ENCODE data around the gene KRT1. TPM values are rescaled to one million over a fixed set of nuclear protein-coding genes. Genes with fewer than 3 reads are reported as not detected.

KRT1 gene
- polyA plus RNA-seq, 1 of the 3 experiments (the other 2 are of a cell fraction): not detected

GRCh38 chr12:52685406-52685890, 5.2 kb upstream of the KRT1 start:
- Histone ChIP-seq H3K27ac (ENCODE audit: low read depth in 2 of 2, low read length in 1 of 2) (no peak overlapping the region), H3F3A (replicated peaks; ENCODE audit: insufficient read depth) (no peaks in the 10 kb centered on the region), H3K9me3 (no peaks in the 10 kb centered on the region), H3K4me3 (ENCODE audit: low read depth in 2 of 2, low read length in 1 of 2) (no peak overlapping the region), H4K20me1 (ENCODE audit: insufficient read depth) (no peaks in the 10 kb centered on the region), H2AFZ (ENCODE audit: low read depth) (no peak overlapping the region), H3K4me1 (ENCODE audit: control insufficient read depth in 1 of 2, insufficient read depth in 2 of 2, low read depth in 1 of 2, low read length in 1 of 2) (no peaks in the 10 kb centered on the region), H3K27me3 (ENCODE audit: insufficient read depth) (peaks cover 57% of the 10 kb centered on the region), H3K4me2 (no peak overlapping the region), H3K79me2 (ENCODE audit: insufficient read depth) (no peaks in the 10 kb centered on the region), H3K9me2 (no peaks in the 10 kb centered on the region), H3K36me3 (replicated peaks in 1 of 2; ENCODE audit: control insufficient read depth in 1 of 2, insufficient read depth in 2 of 2, low read length in 1 of 2) (no peaks in the 10 kb centered on the region), H3K9ac (no peak overlapping the region)
- no peak for DNase-seq
- 10% methylated on average over 4 of the region's 6 CpGs for WGBS (ENCODE audit: low lambda C conversion rate)
- ChIA-PET CTCF (interaction anchor here (1.2 kb wide), 2 partner anchors 22 to 180 kb away, joined by 3 read pairs; no protein-coding TSS in a partner anchor), POLR2A (no interaction called here)
- TF ChIP-seq FOXM1 (IDR thresholded peaks at IDR 0.05; ENCODE audit: low read depth) (no peak), RXRA (IDR thresholded peaks at IDR 0.05; ENCODE audit: borderline replicate concordance, low read depth) (no peak), TEAD4 (IDR thresholded peaks at IDR 0.05; ENCODE audit: borderline replicate concordance, insufficient read depth) (no peak), NFIC (IDR thresholded peaks at IDR 0.05; ENCODE audit: borderline replicate concordance) (no peak), JUND (IDR thresholded peaks at IDR 0.05) (no peak), TAF1 (IDR thresholded peaks at IDR 0.05; ENCODE audit: borderline replicate concordance, low read depth, low read length) (no peak), RCOR1 (IDR thresholded peaks at IDR 0.05; ENCODE audit: low read length) (no peak), MEF2A (IDR thresholded peaks at IDR 0.05; ENCODE audit: borderline replicate concordance, low read depth) (no peak), USF1 (IDR thresholded peaks at IDR 0.05; ENCODE audit: borderline replicate concordance, low read depth) (no peak)

GRCh38 chr12:52684431-52684830, 4.2 kb upstream of the KRT1 start:
- Histone ChIP-seq H2AFZ (ENCODE audit: low read depth) (no peak overlapping the region), H3K4me2 (no peak overlapping the region), H3K27me3 (ENCODE audit: insufficient read depth) (peaks cover 53% of the 10 kb centered on the region), H3K9ac (no peak overlapping the region), H3K79me2 (ENCODE audit: insufficient read depth) (no peaks in the 10 kb centered on the region), H3K27ac (ENCODE audit: low read depth in 2 of 2, low read length in 1 of 2) (no peak overlapping the region), H4K20me1 (ENCODE audit: insufficient read depth) (no peaks in the 10 kb centered on the region), H3K36me3 (replicated peaks in 1 of 2; ENCODE audit: control insufficient read depth in 1 of 2, insufficient read depth in 2 of 2, low read length in 1 of 2) (no peaks in the 10 kb centered on the region), H3K4me1 (ENCODE audit: control insufficient read depth in 1 of 2, insufficient read depth in 2 of 2, low read depth in 1 of 2, low read length in 1 of 2) (no peaks in the 10 kb centered on the region), H3F3A (replicated peaks; ENCODE audit: insufficient read depth) (no peaks in the 10 kb centered on the region), H3K9me2 (no peaks in the 10 kb centered on the region), H3K4me3 (ENCODE audit: low read depth in 2 of 2, low read length in 1 of 2) (no peak overlapping the region), H3K9me3 (no peaks in the 10 kb centered on the region)
- WGBS (ENCODE audit: low lambda C conversion rate): 21% methylated on average over 2 of the region's 2 CpGs
- CTCF ChIA-PET: no interaction called here
- no peak for DNase-seq
- TF ChIP-seq FOXJ3 (CRISPR knock-in tag; IDR thresholded peaks at IDR 0.05): no peak
- no peak for TF ChIP-seq TCF12 (IDR thresholded peaks at IDR 0.05)
- TF ChIP-seq TEAD4 (IDR thresholded peaks at IDR 0.05; ENCODE audit: borderline replicate concordance, insufficient read depth): no peak
- TF ChIP-seq ELF1 (IDR thresholded peaks at IDR 0.05): no peak
- TF ChIP-seq RFX5 (IDR thresholded peaks at IDR 0.05; ENCODE audit: low read length): no peak
- no peak for TF ChIP-seq NRF1 (IDR thresholded peaks at IDR 0.05; ENCODE audit: low read depth, low read length)
- no peak for TF ChIP-seq MAX (IDR thresholded peaks at IDR 0.05; ENCODE audit: low read depth)
- no peak for TF ChIP-seq NFIC (IDR thresholded peaks at IDR 0.05; ENCODE audit: borderline replicate concordance)
- no peak for TF ChIP-seq MXI1 (IDR thresholded peaks at IDR 0.05; ENCODE audit: low read depth, low read length)
- no peak for TF ChIP-seq ZBTB33 (IDR thresholded peaks at IDR 0.05; ENCODE audit: borderline replicate concordance, low read depth)
- no peak for TF ChIP-seq PBX3 (IDR thresholded peaks at IDR 0.05)
- TF ChIP-seq GATA2 (CRISPR knock-in tag; IDR thresholded peaks at IDR 0.05): no peak
- TF ChIP-seq MEF2A (IDR thresholded peaks at IDR 0.05; ENCODE audit: borderline replicate concordance, low read depth): no peak
- TF ChIP-seq FOSL2 (IDR thresholded peaks at IDR 0.05; ENCODE audit: borderline replicate concordance, low read depth): no peak
- TF ChIP-seq USF2 (IDR thresholded peaks at IDR 0.05; ENCODE audit: borderline replicate concordance, low read depth, low read length): no peak
- no peak for TF ChIP-seq CHD2 (IDR thresholded peaks at IDR 0.05; ENCODE audit: low read length, partially characterized antibody)
- no peak for TF ChIP-seq SIN3A (IDR thresholded peaks at IDR 0.05; ENCODE audit: borderline replicate concordance, low read depth, low read length)
- POLR2A ChIA-PET: no interaction called here
